Measurements from ENCODE around the gene NUMB. TPM values are rescaled to one million over a fixed set of nuclear protein-coding genes. Genes with fewer than 3 reads are reported as not detected.

The NUMB gene
- total RNA-seq, 4 donors from 2014 or later = 42.4 to 63.5 (median 51.0) TPM

DNA sequence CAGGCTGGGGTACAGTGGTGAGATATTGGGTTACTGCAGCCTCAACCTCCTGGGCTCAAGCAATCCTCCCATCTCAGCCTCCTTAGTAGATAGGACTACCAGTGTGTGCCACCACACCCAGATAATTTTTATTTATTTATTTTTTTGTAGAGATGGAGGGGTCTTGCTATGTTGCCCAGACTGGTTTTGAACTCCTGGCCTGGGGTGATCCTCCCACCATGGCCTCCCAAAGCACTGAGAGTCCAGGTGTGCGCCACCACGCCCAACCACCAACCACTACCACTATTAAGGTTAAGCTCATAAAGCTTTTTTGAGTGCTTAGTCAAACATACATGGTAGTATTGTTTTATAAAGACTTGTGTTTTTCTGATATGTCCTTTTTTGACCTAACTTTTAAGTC, 36.2 kb upstream of the NUMB start:
- 100% methylated on average over 2 of the region's 2 CpGs for WGBS, 2 donors (ENCODE audit: low coverage in 1 of 2)
- no peaks in the 10 kb centered on the region for H3K27me3 ChIP-seq
- no peak overlapping the region for H3K27ac ChIP-seq
- H3K4me3 ChIP-seq = no peak overlapping the region
- no peak for TF ChIP-seq POLR2AphosphoS5 (IDR thresholded peaks at IDR 0.05)
- TF ChIP-seq EP300 (IDR thresholded peaks at IDR 0.05) = no peak
- no peak for TF ChIP-seq POLR2A (IDR thresholded peaks at IDR 0.05)
- TF ChIP-seq, protein P1, sequence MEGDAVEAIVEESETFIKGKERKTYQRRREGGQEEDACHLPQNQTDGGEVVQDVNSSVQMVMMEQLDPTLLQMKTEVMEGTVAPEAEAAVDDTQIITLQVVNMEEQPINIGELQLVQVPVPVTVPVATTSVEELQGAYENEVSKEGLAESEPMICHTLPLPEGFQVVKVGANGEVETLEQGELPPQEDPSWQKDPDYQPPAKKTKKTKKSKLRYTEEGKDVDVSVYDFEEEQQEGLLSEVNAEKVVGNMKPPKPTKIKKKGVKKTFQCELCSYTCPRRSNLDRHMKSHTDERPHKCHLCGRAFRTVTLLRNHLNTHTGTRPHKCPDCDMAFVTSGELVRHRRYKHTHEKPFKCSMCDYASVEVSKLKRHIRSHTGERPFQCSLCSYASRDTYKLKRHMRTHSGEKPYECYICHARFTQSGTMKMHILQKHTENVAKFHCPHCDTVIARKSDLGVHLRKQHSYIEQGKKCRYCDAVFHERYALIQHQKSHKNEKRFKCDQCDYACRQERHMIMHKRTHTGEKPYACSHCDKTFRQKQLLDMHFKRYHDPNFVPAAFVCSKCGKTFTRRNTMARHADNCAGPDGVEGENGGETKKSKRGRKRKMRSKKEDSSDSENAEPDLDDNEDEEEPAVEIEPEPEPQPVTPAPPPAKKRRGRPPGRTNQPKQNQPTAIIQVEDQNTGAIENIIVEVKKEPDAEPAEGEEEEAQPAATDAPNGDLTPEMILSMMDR (IDR thresholded peaks at IDR 0.05) = no peak
- ATAC-seq = no peak
- no peaks in the 10 kb centered on the region for H3K9me3 ChIP-seq
- peaks cover 0 to 46% (median 13%) of the 10 kb centered on the region in 3 donors for H3K4me1 ChIP-seq
- peaks cover 0 to 47% of the 10 kb centered on the region in 2 donors for H3K36me3 ChIP-seq

DNA sequence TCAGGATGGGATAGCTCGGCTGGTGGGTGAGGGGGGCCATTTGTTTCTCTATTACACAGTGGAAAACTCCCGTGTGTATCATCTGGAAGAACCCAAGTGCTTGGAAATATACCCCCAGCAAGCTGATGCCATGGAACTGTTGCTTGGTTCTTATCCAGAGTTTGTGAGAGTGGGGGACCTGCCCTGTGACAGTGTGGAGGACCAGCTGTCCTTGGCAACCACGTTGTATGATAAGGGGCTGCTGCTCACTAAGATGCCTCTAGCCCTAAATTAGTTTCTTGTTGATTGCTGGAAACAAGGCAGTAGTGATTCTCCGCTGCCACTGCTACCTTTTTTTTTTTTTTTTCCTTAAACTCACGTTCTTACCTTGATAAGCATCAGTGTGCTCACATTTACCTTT, 34.3 kb upstream of the NUMB start:
- 51 to 61% methylated on average over 5 of the region's 5 CpGs for WGBS, 2 donors (ENCODE audit: low coverage in 1 of 2)
- ATAC-seq = no peak
- H3K4me3 ChIP-seq = peak overlapping the region in 1 of 2 donors; percentile 93

DNA sequence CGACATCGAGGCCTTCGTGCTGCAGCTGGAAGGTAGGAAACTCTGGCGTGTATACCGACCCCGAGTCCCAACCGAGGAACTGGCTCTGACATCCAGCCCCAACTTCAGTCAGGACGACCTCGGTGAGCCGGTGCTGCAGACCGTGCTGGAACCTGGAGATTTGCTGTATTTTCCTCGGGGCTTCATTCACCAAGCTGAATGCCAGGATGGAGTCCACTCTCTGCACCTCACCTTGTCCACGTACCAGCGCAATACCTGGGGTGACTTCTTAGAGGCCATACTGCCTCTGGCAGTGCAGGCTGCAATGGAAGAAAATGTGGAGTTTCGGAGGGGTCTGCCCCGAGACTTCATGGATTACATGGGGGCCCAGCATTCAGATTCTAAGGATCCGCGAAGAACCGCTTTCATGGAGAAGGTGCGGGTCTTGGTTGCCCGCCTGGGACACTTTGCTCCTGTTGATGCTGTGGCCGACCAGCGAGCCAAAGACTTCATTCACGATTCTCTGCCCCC, 33.8 kb upstream of the NUMB start:
- H3K4me3 ChIP-seq = peak overlapping the region; percentile 81 to 93
- no peaks in the 10 kb centered on the region for H3K27me3 ChIP-seq
- no peak for ATAC-seq
- peaks cover 0 to 23% of the 10 kb centered on the region in 2 donors for H3K36me3 ChIP-seq
- no peaks in the 10 kb centered on the region for H3K9me3 ChIP-seq
- TF ChIP-seq POLR2AphosphoS5 (IDR thresholded peaks at IDR 0.05) = no peak
- no peak for TF ChIP-seq POLR2A (IDR thresholded peaks at IDR 0.05)
- TF ChIP-seq, protein P1 (IDR thresholded peaks at IDR 0.05) = no peak
- no peak for TF ChIP-seq EP300 (IDR thresholded peaks at IDR 0.05)
- WGBS, 2 donors (ENCODE audit: low coverage in 1 of 2) = 88% methylated on average over 8 of the region's 24 CpGs; no CpG with 5 or more reads in 1 of the 2 donors
- peaks cover 0 to 46% (median 13%) of the 10 kb centered on the region in 3 donors for H3K4me1 ChIP-seq
- H3K27ac ChIP-seq = peak overlapping the region in 3 of 4 donors; percentile 85 to 94 (median 93)

More for the DNA sequence above, 34.3 kb upstream of the NUMB start:
- no peak overlapping the region for H3K27ac ChIP-seq
- H3K27me3 ChIP-seq = no peaks in the 10 kb centered on the region
- TF ChIP-seq POLR2AphosphoS5 (IDR thresholded peaks at IDR 0.05) = no peak
- no peak for TF ChIP-seq POLR2A (IDR thresholded peaks at IDR 0.05)
- TF ChIP-seq EP300 (IDR thresholded peaks at IDR 0.05) = no peak
- TF ChIP-seq, protein P1 (IDR thresholded peaks at IDR 0.05) = no peak
- no peaks in the 10 kb centered on the region for H3K9me3 ChIP-seq
- H3K4me1 ChIP-seq = peaks cover 0 to 46% (median 13%) of the 10 kb centered on the region in 3 donors
- peaks cover 0 to 27% of the 10 kb centered on the region in 2 donors for H3K36me3 ChIP-seq

DNA sequence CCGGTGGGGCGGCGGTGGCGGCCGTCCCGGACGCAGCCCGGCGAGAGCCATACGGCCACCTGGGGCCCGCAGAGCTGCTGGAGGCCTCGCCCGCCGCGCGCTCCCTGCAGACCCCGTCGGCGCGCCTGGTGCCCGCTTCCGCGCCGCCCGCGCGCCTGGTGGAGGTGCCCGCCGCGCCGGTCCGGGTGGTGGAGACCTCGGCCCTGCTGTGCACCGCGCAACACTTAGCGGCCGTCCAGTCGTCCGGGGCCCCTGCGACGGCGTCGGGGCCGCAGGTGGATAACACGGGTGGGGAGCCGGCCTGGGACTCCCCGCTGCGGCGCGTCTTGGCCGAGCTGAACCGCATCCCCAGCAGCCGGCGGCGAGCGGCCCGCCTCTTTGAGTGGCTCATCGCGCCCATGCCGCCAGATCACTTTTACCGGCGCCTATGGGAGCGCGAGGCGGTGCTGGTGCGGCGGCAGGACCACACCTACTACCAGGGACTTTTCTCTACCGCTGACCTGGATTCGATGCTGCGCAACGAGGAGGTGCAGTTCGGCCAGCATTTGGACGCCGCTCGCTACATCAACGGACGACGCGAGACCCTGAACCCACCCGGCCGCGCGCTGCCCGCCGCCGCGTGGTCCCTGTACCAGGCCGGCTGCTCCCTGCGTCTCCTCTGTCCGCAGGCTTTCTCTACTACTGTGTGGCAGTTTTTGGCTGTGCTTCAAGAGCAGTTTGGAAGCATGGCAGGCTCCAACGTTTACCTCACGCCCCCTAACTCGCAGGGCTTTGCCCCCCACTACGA, 33.1 kb upstream of the NUMB start:
- no CpG with 5 or more reads among the region's 94 CpGs for WGBS, 2 donors (ENCODE audit: low coverage in 1 of 2)
- Histone ChIP-seq H3K27me3 (no peaks in the 10 kb centered on the region), H3K27ac (peak overlapping the region; percentile 84 to 94 (median 89)), H3K9me3 (no peaks in the 10 kb centered on the region), H3K4me3 (peak overlapping the region; percentile 81 to 93), H3K36me3 (peaks cover 0 to 19% of the 10 kb centered on the region in 2 donors), H3K4me1 (peaks cover 0 to 46% (median 13%) of the 10 kb centered on the region in 3 donors)
- ATAC-seq = peak; percentile 65
- TF ChIP-seq, protein P1 (IDR thresholded peaks at IDR 0.05) = no peak
- TF ChIP-seq POLR2AphosphoS5 (IDR thresholded peaks at IDR 0.05) (no peak), EP300 (IDR thresholded peaks at IDR 0.05) (no peak), POLR2A (IDR thresholded peaks at IDR 0.05) (peak; percentile 16 to 29)
